ENCODE measurements around the gene TBC1D22A.

The TBC1D22A gene

DNA sequence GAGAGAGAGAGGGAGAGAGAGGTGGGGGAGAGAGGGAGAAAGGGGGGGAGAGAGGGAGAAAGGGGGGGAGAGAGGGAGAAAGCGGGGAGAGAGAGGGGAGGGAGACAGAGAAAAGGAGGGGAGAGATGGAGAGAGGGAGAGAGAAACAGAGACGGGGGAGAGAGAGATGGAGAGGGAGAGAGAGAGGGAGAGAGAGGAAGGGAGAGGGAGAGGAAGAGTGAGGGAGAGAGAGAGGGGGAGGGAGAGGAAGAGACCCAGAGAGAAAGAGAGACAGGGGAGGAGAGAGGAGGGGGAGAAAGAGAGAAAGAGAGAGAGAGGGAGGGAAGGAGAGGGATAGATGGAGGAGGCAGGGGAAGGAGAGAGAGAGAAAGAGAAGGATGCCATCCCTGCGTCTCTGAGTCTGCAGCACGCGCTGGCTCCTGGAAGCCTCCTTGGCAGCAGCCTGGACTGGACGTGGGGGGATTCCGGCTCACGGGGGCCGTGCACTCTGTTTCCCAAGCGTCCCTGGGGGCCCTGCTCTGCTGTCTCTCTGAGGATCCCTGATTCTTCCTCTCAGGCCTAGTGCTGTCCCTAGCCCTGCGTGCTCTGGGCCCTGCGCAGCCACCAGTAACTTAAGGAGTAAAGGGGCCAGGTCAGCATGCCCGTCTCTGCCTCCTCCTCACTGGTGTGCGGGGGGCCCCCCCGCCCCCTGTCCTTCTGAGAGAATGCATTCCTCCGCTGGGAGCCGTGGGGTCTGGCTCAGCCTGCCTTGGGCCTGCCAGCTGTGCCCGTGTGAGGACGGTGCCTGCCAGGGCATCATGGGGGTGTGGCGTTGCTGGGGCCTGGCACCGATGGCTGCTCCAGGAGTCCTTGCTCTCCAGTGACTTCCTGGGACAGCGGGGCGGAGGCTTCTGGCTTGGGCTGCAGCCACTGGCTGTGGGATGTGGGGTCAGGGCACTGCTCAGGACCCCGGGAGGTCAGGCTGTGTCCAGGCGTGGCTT is 429.5 kb downstream of the TBC1D22A start:
- Histone ChIP-seq H3K4me1 (ENCODE audit: insufficient read depth, poor library complexity, severe bottlenecking) (no peaks in the 10 kb centered on the region), H3K36me3 (ENCODE audit: low read depth) (no peaks in the 10 kb centered on the region), H3K4me3 (ENCODE audit: severe bottlenecking) (no peak overlapping the region), H3K27me3 (ENCODE audit: insufficient read depth, poor library complexity, severe bottlenecking) (no peaks in the 10 kb centered on the region), H3K27ac (ENCODE audit: poor library complexity, severe bottlenecking) (no peak overlapping the region), H3K9me3 (ENCODE audit: severe bottlenecking) (no peaks in the 10 kb centered on the region)
- DNase-seq (ENCODE audit: low spot score) (peak; percentile 67), ATAC-seq (ENCODE audit: low read depth) (peak; percentile 52)
- TF ChIP-seq, protein P1, sequence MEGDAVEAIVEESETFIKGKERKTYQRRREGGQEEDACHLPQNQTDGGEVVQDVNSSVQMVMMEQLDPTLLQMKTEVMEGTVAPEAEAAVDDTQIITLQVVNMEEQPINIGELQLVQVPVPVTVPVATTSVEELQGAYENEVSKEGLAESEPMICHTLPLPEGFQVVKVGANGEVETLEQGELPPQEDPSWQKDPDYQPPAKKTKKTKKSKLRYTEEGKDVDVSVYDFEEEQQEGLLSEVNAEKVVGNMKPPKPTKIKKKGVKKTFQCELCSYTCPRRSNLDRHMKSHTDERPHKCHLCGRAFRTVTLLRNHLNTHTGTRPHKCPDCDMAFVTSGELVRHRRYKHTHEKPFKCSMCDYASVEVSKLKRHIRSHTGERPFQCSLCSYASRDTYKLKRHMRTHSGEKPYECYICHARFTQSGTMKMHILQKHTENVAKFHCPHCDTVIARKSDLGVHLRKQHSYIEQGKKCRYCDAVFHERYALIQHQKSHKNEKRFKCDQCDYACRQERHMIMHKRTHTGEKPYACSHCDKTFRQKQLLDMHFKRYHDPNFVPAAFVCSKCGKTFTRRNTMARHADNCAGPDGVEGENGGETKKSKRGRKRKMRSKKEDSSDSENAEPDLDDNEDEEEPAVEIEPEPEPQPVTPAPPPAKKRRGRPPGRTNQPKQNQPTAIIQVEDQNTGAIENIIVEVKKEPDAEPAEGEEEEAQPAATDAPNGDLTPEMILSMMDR (IDR thresholded peaks at IDR 0.05; ENCODE audit: poor library complexity, severe bottlenecking), result no peak

DNA sequence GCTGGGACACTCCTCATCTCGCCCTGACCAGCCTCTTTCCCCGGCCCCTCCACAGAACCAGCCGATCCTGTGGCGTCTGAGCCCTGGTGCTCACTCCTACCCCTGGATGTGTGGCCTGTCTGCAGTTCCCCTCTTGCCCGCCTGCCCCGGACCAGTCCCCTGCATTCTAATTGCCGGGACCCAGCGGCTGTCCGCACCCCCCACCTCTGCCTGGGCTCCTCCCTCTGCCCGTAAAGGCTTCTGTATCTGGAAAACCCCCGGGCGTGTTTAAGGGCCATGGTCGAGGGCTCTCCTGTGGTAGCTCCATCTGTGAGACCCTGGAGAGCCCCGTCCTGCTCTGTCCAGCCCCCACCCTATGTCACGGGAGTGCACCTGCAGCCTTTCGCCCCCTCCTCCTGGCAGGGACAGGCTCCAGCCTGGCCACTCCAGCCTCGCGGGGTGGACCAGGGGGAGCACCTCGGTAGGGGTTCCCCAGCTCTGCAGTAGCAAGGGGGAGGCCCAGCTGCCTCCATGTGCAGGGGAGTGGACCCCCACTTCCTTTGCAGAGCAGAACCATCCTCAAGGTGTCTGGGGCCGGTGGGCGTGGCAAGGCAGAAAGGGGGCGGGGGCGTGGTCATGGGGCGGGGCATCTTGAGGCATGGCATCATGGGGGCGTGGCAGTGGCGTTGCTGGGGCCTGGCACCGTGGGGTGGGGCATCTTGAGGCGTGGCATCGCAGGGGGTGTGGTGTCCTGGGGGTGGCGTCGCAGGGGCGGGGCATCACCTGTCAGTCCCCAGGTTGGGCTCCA is 430.4 kb downstream of the TBC1D22A start:
- DNase-seq (ENCODE audit: low spot score) (peak; percentile 57), ATAC-seq (ENCODE audit: low read depth) (peak; percentile 35; the same call in 2 of the 3 replicates)
- Histone ChIP-seq H3K27me3 (ENCODE audit: insufficient read depth, poor library complexity, severe bottlenecking) (no peaks in the 10 kb centered on the region), H3K4me3 (ENCODE audit: severe bottlenecking) (no peak overlapping the region), H3K9me3 (ENCODE audit: severe bottlenecking) (no peaks in the 10 kb centered on the region), H3K27ac (ENCODE audit: poor library complexity, severe bottlenecking) (no peak overlapping the region), H3K36me3 (ENCODE audit: low read depth) (no peaks in the 10 kb centered on the region), H3K4me1 (ENCODE audit: insufficient read depth, poor library complexity, severe bottlenecking) (no peaks in the 10 kb centered on the region)
- TF ChIP-seq, protein P1 (IDR thresholded peaks at IDR 0.05; ENCODE audit: poor library complexity, severe bottlenecking), result no peak

DNA sequence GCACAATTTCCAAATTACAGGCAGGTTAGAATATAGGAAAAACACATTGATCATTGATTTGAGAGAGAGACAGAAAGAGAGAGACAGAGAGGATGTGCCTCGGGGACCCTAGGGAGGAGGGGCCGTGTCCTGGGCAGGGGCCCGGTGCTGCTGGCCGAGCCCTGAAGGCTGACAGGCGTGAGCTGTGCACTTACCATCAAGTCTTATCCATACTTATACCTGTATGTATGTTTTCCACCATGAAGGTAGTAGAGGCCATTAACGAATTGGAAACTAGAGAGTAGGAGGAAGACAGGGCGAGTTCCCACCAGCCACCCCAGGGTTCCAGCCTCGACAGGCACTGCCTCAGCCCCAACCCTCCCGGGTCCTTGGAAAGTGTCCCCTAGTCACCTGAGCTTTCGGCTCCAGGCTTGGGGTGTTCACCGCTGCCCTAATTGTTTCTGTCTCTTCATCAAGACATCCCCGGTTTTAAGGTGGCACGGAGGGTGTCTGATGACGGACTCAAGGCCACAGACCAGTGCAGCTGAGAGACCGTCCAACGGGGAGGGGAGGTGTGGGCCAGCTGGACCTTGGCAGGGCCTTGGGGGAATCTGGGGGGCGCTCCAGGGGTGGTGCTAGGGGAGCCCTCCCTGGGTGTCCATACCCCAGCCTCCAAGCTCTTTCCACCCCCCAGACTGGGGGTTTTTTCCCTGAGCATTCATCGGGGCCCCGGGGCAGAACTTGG is 431.3 kb downstream of the TBC1D22A start:
- no peak overlapping the region for H3K4me3 ChIP-seq (ENCODE audit: severe bottlenecking)
- TF ChIP-seq, protein P1 (IDR thresholded peaks at IDR 0.05; ENCODE audit: poor library complexity, severe bottlenecking), result no peak
- DNase-seq (ENCODE audit: low spot score), result no peak
- no peak overlapping the region for H3K27ac ChIP-seq (ENCODE audit: poor library complexity, severe bottlenecking)
- H3K4me1 ChIP-seq (ENCODE audit: insufficient read depth, poor library complexity, severe bottlenecking), result no peaks in the 10 kb centered on the region
- no peaks in the 10 kb centered on the region for H3K9me3 ChIP-seq (ENCODE audit: severe bottlenecking)
- no peak for ATAC-seq (ENCODE audit: low read depth)
- H3K27me3 ChIP-seq (ENCODE audit: insufficient read depth, poor library complexity, severe bottlenecking), result no peaks in the 10 kb centered on the region
- H3K36me3 ChIP-seq (ENCODE audit: low read depth), result no peaks in the 10 kb centered on the region

DNA sequence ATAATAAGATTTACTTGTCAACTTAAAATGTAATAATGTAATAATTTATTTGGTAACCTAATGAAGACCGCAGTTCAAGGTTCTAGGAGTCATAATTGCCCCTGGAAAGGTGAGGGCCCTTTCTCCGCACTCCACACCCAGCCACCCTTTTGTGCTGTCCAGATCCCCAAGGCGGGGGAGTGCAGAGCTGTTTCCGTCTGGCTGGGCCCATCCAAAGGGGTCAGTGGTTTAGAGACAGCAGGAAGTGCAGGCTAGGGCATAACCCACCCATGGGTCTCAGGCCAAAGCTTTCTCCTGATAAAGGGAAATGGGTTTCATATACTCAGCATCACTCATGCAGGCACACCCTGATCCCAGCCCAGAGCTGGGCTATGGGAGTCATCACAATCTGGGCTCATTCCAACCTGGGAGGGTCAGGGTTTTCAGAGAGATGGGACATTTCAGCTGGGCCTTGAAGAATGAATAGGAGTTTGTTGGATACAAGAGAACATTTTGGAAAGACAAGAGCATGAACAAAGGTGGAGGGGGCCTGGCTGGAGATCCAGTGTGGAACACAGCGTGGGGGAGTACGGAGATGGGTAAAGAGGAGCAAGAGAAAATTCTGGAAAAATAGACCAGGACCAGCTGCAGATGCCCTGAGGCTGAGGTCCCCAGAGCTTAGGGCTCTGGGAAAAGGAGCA is 432.2 kb downstream of the TBC1D22A start:
- ATAC-seq (ENCODE audit: low read depth) (no peak), DNase-seq (ENCODE audit: low spot score) (no peak)
- Histone ChIP-seq H3K36me3 (ENCODE audit: low read depth) (no peaks in the 10 kb centered on the region), H3K27ac (ENCODE audit: poor library complexity, severe bottlenecking) (no peak overlapping the region), H3K27me3 (ENCODE audit: insufficient read depth, poor library complexity, severe bottlenecking) (no peaks in the 10 kb centered on the region), H3K4me1 (ENCODE audit: insufficient read depth, poor library complexity, severe bottlenecking) (no peaks in the 10 kb centered on the region), H3K9me3 (ENCODE audit: severe bottlenecking) (no peaks in the 10 kb centered on the region), H3K4me3 (ENCODE audit: severe bottlenecking) (no peak overlapping the region)
- TF ChIP-seq, protein P1 (IDR thresholded peaks at IDR 0.05; ENCODE audit: poor library complexity, severe bottlenecking), result no peak

All from RWPE2 (cell line).